8988T (cell line): Measurements from ENCODE around the gene BORCS5.

Experiments
- DNase-seq: peaks from one replicate; pipeline ENCODE4 v3.0.0; 2011

Gene BORCS5

GRCh38 chr12:12439636-12440035 is 82.8 kb downstream of the BORCS5 start:
- DNase-seq, result peak; percentile 24

GRCh38 chr12:12440784-12441428 is 84.0 kb downstream of the BORCS5 start:
- DNase-seq, result no peak

GRCh38 chr12:12441429-12441807 is 84.5 kb downstream of the BORCS5 start:
- DNase-seq, result no peak

GRCh38 chr12:12441843-12442461 is 85.1 kb downstream of the BORCS5 start:
- no peak for DNase-seq

GRCh38 chr12:12442548-12443071 is 85.7 kb downstream of the BORCS5 start:
- no peak for DNase-seq

GRCh38 chr12:12443431-12443878 is 86.6 kb downstream of the BORCS5 start:
- no peak for DNase-seq

GRCh38 chr12:12445165-12445881 is 88.4 kb downstream of the BORCS5 start:
- no peak for DNase-seq

- DNase-seq, result no peak
Observed at GRCh38 chr12:12445882-12446181, 89.0 kb downstream of the BORCS5 start.

- DNase-seq, result no peak
Observed at GRCh38 chr12:12446786-12447185, 89.9 kb downstream of the BORCS5 start.

- DNase-seq, result no peak
Observed at GRCh38 chr12:12447236-12447635, 90.4 kb downstream of the BORCS5 start.

- no peak for DNase-seq
Observed at GRCh38 chr12:12447837-12448236, 91.0 kb downstream of the BORCS5 start.

- no peak for DNase-seq
Observed at GRCh38 chr12:12449533-12450025, 92.7 kb downstream of the BORCS5 start.

GRCh38 chr12:12450043-12450471 is 93.2 kb downstream of the BORCS5 start:
- no peak for DNase-seq

GRCh38 chr12:12451098-12451497 is 94.2 kb downstream of the BORCS5 start:
- no peak for DNase-seq

- DNase-seq, result no peak
Observed at GRCh38 chr12:12452326-12452902, 95.5 kb downstream of the BORCS5 start.

GRCh38 chr12:12453635-12454034 is 96.8 kb downstream of the BORCS5 start:
- DNase-seq, result no peak

GRCh38 chr12:12454315-12454714 is 97.4 kb downstream of the BORCS5 start:
- DNase-seq, result no peak

- no peak for DNase-seq
Observed at GRCh38 chr12:12456637-12457036, 99.8 kb downstream of the BORCS5 start.

- no peak for DNase-seq
Observed at GRCh38 chr12:12460935-12461922, 104.4 kb downstream of the BORCS5 start.

- no peak for DNase-seq
Observed at GRCh38 chr12:12461923-12462315, 105.0 kb downstream of the BORCS5 start.

GRCh38 chr12:12465522-12465921 is 108.6 kb downstream of the BORCS5 start:
- no peak for DNase-seq

- DNase-seq, result no peak
Observed at GRCh38 chr12:12466157-12466556, 109.3 kb downstream of the BORCS5 start.
